Stimulated activated naive CD4-positive, alpha-beta T cell (primary cell): Measurements from ENCODE around the gene KLHL10.

Experiments used
- DNase-seq, 6 experiments: peaks; one replicate each; lab custom pipeline; 2025; lab: John Stamatoyannopoulos, UW

Gene KLHL10

DNA sequence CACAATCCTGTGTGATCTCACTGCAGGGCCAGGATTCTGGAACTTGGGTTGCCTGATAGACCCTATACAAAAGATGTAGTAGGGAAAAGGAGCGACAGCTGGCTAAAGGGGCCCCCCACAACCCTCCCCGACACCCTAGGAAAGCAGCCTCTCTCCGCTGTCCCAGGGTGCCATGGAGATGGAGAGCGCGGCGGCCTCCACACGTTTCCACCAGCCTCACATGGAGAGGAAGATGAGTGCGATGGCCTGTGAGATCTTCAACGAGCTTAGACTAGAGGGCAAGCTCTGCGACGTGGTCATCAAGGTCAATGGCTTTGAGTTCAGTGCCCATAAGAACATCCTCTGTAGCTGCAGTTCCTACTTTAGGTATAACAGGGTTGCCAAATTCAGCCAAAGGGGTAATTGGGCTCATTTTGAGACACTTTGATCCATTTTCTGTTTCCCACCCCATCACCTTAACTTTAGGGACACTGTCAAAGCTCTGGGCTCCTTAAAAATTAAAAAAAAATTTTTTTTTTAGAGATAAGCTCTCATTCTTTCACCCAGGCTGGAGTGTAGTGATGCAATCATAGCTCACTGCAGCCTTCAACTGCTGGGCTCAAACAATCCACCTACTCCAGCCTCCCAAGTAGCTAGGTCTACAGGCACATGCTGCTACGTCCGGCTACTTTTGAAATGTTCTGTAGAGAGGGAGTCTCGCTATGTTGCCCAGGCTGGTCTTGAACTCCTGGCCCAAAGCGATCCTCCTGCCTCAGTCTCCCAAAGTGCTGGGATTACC is at the start of gene KLHL10:
Gene KLHL10 (plus strand): TSS at position 65 of the 778 bp plus-strand sequence. CDS start 108 bp downstream, at position 173.
- no peak for DNase-seq

DNA sequence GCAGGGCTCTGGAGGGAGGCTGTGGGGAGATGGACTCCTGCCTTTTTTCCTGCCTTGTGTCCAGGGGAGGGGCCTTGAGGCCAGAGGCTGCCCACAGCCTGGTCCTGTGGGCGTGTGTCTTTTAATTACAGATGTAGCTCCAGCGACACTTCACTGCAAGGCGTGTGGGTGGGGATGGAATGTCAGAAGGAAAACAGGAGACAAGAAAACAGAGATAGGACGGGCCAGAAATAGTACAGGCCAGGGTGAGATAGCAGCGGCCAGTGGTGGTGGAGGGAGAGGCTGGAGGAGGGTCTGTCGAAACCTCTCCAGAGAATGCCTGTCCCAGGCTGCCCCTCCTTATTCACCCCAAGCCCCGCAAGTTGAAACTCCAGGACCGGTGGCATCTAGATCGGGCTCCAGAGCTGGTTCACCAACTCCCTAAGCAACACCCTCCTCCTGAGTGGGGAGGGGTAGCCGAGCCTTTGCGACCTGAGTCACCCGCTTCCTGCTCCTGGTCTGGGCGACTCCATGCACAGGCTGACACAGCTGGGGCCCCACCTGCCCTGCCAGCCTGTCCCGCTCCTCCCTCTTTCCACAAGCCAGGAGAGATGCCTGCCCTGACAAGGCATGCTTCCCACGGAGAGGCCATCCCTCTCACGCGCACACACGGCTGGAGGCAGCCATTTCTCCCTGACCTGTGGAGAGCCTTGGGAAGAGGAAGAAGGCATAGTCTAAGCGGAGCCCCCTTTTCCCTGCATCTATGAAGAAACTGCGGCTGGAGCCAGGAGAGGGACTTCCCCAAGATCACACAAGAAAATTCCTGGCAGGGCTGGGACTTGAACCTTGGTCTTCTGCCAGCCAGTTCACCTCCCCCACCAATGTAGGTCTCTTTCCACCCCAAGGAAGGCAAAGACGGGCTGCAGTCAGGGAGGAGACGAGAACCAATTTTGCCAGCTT is 44.5 kb upstream of the KLHL10 start:
- DNase-seq: no peak

DNA sequence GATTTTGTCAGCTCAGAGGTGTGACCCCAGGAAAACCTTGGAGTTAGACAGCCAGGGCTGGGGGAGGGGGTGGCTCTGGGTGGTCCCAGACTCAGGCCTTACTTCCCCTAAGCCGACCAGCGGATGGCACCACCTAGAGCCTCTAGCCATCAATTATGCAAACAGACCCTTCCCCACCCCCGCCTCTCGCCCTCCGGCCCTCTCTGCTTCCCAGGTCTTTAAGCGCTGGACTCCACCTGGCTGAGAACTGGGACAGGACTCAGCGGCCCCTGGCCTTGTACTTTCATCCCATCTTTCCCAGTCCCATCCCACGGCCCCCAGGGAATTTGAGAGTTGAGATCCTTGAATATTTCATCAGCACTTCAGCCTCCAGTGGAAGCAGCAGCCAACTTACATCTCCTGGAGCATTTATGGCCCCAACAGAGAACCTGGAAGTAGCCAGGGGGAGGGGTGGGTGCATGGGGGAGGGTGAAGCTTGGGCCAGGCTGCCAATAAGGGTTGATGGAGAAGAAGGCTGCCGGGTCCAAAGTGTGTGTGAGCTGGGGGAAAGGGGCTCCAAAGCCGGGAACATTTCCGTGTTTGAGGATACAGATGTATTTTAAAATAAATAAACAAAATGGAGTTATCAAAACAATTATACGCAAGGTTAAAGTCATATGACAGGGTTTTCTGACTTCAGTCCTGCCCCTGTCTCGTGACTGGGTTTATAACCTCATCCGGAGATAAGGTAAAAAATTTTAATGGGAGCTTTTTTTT is 43.7 kb upstream of the KLHL10 start:
- no peak for DNase-seq

DNA sequence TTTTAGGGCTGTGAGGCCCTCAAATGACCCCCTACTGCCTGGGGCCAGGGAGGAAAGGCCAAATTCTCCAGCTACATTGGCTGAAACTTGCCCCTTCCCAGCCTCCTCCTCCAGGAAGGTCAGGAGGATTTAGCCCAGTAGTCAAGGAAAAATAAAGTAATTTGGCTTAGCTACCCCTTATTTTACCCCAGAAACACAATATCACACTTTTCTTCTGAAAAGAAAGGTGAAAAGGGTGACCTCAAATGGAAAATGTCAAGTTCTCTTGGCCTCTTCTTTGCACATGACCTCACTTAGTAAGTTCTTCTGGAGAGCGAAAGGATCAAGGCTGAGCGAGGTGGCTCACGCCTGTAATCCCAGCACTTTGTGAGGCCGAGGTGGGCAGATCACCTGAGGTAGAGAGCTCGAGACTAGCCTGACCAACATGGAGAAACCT is 43.1 kb upstream of the KLHL10 start:
- DNase-seq: no peak

DNA sequence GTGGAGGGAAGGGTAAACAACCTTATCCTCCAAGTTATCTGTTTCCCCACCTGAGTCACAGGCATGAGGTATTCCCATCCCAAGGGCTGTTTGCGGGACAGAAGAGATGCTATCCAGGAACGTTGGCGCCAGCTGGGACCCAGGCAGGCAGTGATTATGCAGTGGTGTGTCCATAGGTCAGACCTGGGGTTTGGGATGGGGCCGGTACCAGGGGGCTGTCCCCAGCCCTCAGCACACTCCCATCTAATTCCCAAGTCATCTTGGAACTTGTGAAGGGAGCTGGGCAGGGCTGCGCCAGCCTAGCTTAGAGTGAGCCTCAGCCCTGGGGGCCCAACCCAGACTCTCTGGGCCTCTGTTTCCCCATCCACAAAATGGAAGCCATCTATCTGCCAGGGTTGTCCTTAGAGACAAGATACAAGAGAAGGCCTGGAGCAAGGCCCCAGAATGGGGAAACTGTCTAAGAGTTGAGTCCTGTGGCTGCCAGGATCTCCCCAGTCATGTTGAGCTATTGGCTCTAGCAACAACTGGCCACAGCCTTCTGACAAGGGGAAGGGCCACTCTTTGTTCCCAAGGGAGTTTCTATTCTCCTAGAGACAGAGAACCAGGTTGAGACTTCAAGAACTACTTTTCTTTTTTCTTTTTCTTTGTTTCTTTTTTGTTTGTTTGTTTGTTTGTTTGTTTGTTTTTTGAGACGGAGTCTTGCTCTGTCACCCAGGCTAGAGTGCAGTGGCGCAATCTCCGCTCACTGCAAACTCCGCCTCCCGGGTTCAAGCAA is 41.3 kb upstream of the KLHL10 start:
- no peak for DNase-seq

DNA sequence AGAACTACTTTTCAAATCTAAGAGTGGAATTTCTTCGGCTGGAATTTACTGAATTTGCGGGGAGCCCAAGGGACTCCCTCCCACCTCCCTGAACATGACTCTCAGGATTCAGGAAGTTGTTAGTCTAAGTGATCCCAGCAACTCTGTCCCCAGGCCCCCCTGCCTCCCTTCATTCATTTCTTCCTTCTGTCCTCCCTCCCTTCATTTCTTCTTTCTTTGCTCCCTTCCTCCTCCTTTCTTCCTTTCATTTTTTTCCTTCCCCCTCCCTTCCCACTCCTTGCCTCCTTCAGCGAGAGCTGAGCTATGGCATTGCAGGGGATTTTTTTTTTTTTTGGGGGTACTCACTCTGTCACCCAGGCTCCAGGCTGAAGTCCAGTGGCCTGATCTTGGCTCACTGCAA is 40.2 kb upstream of the KLHL10 start:
- DNase-seq: no peak

DNA sequence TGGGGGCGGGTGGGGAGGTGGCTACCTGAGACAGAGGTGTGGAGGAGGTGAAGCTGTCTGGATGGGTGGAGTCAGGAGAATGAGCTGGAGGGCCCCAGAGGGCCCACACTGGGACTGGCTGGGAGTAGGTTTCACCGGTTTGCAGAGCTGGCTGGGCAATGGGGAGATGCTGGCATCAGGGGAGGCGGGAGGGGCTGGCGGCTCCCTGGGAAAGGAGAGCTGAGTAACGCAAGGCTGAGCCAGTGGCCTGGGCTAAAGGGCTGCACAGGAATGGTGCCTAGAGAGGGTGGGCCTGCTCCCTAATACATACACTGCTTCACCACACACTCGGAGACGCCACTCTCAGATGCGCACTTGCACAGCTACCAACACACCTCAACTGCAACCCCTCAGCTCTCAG is 38.3 kb upstream of the KLHL10 start:
- DNase-seq: no peak

DNA sequence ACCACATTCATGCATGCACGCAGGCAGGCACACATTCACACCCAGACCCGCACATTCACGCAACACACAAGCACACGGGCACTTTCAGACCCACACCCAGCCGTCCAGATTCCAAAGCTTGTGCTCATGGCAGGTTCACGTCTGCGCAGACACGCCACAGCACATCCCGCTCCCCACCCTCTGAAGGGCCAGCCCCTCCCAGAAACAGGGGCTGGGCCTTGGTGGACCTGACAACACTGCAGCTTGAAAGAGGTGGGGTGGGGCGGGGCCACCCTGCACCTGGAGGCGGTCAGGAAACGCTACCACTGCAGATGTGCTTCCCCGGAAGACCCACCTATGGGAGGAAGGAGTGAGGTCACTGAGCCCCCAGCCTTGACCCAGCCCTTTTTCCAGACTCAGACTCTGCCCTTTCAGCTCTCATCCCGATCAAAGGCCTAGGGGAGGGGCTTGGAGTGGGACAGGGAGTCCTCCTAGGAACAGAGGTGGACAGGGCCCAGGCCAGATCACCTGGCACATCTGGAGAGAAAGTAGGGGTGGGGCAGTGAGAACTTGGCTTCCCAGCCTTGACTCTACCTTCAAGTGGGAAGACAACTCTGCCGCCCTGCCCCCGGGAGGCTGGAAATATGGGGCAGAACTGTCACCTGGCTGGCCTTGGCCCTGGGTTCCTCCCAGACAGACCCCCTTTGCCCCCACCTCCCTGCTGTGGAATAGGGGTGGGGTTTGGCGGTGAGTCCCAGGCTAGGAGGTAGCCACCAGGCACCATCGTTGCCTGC is 36.8 kb upstream of the KLHL10 start:
- DNase-seq: no peak

DNA sequence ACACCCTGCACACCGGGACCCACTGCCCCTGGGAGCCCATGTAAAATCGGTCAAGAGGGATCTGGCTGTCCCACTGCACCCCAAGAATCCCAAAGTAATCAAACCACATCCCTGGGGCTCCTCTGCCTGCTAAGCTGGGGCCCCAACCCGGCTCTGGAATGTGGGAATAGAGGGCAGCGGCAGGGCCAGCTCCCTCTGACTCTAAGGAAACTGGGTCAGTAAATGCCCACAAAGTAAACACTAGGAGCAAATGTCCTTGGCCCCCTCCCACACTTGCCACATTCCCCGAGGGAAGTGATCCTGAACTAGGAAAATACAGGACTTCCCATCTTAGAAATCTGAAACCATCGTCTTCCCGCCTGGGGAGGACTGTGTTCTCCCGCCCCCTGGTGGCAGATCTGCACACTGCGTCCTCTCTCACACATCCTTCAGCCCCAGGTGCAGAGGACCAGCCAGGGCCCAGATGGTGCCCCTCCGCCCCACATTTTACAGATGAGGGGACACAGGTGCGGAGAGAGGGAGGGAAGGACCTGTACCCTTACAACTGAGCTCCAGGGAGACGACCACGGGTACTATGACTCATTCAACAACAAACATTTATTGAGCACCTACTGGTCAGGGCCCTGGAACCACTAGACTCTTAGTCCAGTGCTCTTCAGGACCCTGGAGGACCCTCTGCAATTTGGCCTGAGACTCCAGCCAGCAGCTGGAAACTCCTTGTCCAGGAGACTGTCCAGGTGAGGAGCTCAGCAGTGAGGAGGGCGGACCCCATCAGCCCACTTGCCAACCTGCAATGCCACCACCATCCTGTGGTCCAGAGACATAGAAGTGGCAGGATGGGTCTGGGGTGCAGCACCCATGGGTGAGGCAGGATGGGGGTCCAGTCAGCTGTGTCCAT is 36.0 kb upstream of the KLHL10 start:
- peak; percentile 22 to 80 (median 62) for DNase-seq

DNA sequence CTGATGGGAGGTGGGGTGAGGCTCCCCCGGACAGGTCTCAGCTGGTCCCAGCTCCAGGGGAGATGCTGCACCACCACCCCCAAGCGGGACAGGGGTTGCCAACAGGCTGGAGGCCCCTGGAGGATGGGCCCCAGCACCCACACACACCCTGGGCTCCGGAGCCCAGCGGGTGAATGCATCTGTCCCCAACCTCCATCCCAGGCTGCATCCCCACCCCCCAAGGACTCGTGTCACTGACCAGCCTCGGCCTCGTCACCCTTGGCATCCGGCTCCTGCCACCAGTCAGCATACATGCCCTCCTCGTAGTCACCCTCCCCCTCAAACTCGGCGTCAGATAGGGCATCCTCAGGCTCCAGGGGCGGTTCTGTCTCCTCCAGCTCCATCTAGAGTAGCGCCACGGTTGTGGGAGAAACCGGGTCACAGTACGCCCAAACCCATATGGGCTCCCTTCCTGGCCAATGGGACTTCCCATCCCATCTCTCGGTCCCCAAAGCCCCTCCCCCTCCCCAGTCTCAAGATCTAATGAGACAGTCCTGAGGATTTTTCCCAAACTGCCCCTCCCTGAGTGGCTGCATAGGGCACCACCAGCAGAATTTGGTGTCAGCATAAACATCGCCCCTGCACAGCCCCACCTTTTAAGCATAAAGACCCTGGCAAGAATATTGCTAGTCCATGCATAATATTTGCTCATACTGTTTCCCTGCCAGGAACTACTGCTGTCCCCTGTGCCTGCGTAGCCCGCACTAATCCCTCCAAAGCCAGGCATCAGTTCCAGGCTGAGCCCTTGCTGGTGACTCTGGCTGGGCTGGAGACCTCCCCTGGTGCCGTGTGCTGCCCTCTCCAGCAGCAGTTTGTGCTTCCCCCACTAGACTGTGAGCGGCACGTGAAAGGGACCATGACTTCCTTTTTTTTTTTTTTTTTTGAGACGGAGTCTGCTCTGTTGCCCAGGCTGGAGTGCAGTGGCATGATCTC is 34.3 kb upstream of the KLHL10 start:
- no peak for DNase-seq

DNA sequence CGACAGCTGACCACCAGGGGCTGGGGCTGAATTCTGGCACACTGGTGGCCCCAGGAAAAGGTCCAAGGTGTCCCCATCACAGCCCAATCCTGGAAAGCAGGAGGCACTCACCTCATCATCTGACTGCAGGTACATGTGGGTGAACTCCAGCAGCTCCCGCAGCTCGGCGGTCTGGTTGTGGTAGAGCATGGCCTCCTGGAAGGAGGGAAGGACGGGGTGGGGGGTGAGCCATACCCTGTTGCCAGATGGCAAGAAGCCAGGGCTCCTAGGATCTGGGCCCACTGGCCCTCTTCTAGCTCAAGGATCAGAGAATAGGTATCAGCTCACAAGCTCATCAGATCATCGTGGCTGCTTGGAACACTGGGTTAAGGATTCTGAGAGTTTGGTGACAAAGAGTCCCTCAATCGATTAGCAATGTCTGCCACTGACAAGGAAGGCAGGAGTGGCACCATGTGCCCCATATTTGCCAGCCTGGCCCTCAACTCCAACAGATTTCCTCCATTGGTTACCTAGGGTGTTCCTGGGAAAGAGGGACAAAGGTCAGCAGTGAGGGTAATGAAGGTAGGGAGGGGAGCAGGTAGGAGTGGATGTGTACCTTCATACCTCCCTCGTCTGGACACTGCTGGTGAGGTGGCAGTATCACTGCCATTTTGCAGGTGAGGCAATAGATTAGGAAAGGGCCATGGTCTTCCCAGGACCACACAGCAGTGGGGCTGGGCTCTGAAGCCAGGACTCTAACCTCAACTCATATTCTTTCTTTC is 30.8 kb upstream of the KLHL10 start:
- no peak for DNase-seq

DNA sequence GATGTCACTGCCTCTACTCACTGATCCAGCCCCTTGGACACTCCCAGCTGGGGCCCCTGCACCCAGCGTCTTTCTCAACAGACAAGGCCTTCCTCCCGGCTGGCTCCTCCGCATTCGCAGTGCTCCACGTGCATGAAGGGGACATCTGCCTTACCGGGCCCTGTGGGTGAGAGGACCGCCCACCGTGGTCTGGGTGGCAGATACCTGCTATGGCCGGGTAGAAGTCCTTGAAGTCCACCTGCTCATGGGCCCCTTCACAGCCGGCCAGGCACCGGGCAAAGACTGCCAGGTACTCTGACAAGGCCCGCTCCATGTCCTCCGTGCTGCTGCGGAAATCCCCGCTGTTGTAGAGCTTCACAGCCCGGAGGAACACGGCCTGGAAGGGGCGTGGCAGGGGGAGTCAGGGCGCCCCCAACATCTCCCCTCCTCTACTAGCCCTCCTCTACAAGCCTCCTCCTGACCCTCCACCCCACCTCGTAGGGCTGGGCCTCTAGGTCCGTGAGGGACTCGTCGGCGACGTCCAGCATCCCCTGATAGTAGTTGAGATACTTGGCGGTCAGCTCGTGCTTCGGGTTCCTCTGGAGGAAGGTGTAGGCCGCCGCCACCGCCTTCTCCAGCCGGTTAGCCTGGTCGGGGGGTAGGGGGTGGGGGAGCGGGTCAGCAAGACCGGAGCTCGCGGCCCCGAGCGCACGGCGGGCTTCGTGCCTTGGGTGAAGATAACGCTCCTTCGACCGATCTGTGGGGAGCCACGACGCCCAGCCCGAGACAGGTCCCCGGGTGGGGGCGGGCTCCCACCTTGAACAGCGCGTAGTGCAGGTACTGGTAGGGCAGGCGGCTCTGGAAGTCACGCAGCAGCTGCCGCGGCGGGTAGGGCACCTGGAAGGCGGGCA is 26.7 kb upstream of the KLHL10 start:
- DNase-seq: peak in 4 of 6 experiments; percentile 37 to 79 (median 63)

DNA sequence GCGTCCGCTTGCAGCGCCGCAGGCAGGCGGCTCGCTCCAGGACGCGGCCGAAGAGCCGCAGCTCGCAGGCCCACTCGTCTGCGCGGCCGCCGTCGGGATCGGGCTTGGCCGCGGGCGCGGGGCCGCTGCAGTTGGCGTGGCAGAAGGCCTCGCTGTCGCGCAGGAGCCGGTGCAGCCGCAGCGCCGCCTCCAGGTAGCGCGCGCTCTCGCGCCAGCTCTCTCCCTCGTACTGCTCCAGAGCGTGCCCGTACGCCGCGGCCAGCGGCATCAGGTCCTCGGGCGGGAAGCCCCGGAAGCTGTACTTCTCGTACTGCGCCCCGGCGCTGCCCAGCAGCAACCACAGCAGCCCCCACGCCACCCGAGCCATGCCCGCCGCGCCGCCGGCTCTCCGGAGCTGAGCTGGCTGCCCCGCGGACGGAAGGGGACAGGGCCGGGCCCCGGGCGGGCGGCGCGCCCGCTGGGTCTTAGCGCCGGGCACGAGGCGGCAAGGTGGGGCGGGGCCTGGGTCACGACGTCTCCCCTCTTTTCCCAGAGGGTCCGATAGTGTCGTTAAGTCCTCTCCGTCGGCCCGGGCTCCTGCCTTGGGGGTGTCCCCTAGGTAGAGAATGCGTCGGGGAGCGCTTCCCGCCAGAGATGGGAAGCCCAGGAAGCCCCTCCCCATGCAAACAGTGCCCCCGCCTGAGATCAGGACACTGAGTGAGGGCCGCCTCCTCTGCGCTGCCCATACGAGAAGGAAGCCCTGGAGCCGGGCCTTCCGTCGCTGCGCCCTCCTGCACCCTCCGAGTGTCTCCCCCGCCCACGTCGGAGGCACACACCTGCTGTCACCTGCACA is 25.9 kb upstream of the KLHL10 start, which contains the start of gene P3H4:
Gene P3H4 (minus strand): TSS at position 401 of the 832 bp plus-strand sequence. CDS start 34 bp downstream, at position 367.
- peak; percentile 50 to 81 (median 73) for DNase-seq

DNA sequence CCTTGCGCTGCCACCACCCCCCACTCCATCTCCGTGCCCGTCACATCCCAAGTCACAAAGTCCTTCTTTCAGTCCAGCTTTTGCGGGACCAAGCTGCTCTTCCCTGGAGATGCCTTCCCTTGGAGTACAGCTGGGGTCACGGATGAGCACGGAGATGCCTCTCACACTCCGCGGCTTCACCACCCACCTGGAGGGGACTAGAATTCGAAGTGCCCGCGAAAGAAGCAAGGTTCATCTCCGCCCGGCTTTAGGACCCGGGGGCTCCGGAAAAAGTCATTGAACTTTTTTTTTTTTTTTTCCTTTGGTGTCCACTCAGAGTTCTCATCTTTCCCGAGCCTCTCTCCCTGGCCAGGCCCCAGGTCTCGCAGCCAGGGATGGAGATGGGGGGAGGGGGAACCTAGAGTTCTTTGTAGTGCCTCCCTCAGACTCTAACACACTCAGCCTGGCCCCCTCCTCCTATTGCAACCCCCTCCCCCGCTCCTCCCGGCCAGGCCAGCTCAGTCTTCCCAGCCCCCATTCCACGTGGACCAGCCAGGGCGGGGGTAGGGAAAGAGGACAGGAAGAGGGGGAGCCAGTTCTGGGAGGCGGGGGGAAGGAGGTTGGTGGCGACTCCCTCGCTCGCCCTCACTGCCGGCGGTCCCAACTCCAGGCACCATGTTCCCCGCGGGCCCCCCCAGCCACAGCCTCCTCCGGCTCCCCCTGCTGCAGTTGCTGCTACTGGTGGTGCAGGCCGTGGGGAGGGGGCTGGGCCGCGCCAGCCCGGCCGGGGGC is 25.1 kb upstream of the KLHL10 start, which contains the start of gene FKBP10:
Gene FKBP10 (plus strand): TSS at position 624 of the 771 bp plus-strand sequence. CDS start 31 bp downstream, at position 655.
- peak in 4 of 6 experiments; percentile 13 to 67 (median 43) for DNase-seq
